NCI-H146 treated with DMSO at 0.1 percent for 48 hours (cell line): ENCODE measurements around the gene MRNIP.
"Not testable (repeated sequence)": the region's sequence is repeated elsewhere in the genome, so short reads cannot be mapped to it uniquely, and the experiment has no call there.

Experiments used
- DNase-seq: peaks from one replicate; lab custom pipeline; 2025; ENCODE audit not compliant: unreplicated experiment; lab: John Stamatoyannopoulos, UW

MRNIP gene

GRCh38 chr5:179795049-179795862 lies 63.4 kb downstream of the MRNIP start:
- DNase-seq = peak; percentile 3

GRCh38 chr5:179794575-179794974 lies 64.0 kb downstream of the MRNIP start:
- no peak for DNase-seq

GRCh38 chr5:179794171-179794570 lies 64.4 kb downstream of the MRNIP start:
- DNase-seq = no peak

- no peak for DNase-seq
These were observed 65.0 kb downstream of the MRNIP start, which contains the start of gene LTC4S for GRCh38 chr5:179793468-179794139. LTC4S (plus strand) TSS chr5:179793986; CDS start chr5:179794081, 95 bp downstream.

GRCh38 chr5:179792612-179793467 lies 65.8 kb downstream of the MRNIP start:
- DNase-seq = no peak

GRCh38 chr5:179791881-179792611 lies 66.6 kb downstream of the MRNIP start:
- no peak for DNase-seq

- DNase-seq = not testable (repeated sequence)
These were observed 69.3 kb downstream of the MRNIP start for GRCh38 chr5:179789278-179789677.

GRCh38 chr5:179788193-179788854 lies 70.3 kb downstream of the MRNIP start:
- DNase-seq = no peak
